ENCODE results near the gene EBLN2.

EBLN2 gene

GRCh38 chr3:73107676-73108187 lies 46.3 kb downstream of the EBLN2 start:
- no peak for DNase-seq (ENCODE audit: low spot score)

DNA sequence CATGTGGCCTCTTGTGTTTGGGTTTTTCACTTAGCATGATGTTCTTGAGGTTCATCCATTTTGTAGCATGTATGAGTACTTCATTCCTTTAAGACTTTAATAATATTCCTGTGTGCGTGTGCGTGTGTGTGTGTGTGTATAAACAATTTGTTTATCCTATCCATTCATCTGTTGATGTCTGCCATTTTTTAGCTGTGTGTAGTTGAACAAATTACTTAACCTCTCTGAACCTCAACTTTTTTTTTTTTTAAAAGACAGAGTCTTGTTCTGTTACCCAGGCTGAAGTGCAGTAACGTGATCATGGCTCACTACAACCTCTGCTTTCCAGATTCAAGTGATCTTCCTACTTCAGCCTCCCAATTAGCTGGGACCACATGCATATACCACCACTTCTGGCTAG lies 47.3 kb downstream of the EBLN2 start:
- DNase-seq (ENCODE audit: low spot score): no peak

- no peak for DNase-seq (ENCODE audit: low spot score)
These were observed 49.1 kb downstream of the EBLN2 start for GRCh38 chr3:73110530-73110929.
